GM23338 (cell line): ENCODE data around the gene BSPH1.

ENCODE experiments used
- CREB1 ChIP-seq: fragments of 250-450 bp; sonication (Bioruptor Pico); IDR thresholded peaks from 2 replicates; pipeline ENCODE4 v1.5.0; 2020; ENCODE audit warnings: low read depth, mild to moderate bottlenecking, moderate library complexity
- CTCF ChIP-seq, 2 experiments: fragments of 200-600 bp in 1 of 2; sonication (generic) in 1 of 2; conservative IDR thresholded peaks; 2 replicates each; pipeline versions ENCODE4 v1.5.1 to v1.6.1; 2016 to 2017; ENCODE audit warnings: antibody characterized with exemption in 2 of 2, low read depth in 2 of 2, mild to moderate bottlenecking in 2 of 2, moderate library complexity in 1 of 2
- ETS1 ChIP-seq: IDR thresholded peaks from 2 replicates; pipeline ENCODE4 v1.6.1; 2016; ENCODE audit warnings: antibody characterized with exemption
- EZH2 ChIP-seq: fragments of 200-600 bp; sonication (generic); IDR thresholded peaks from one replicate; pipeline ENCODE4 v1.8.0; 2017; ENCODE audit warnings: antibody characterized with exemption, mild to moderate bottlenecking, low read depth; ENCODE audit not compliant: unreplicated experiment
- EZH2phosphoT487 ChIP-seq: fragments of 200-600 bp; sonication (generic); IDR thresholded peaks from one replicate; pipeline ENCODE4 v1.8.1; 2018; ENCODE audit warnings: antibody characterized with exemption; ENCODE audit not compliant: unreplicated experiment
- JUNB ChIP-seq: IDR thresholded peaks from one replicate; pipeline ENCODE4 v1.6.1; 2016; ENCODE audit warnings: antibody characterized with exemption; ENCODE audit not compliant: unreplicated experiment
- NANOG ChIP-seq: IDR thresholded peaks from 2 replicates; pipeline ENCODE4 v1.6.1; 2016; ENCODE audit warnings: antibody characterized with exemption, borderline replicate concordance
- POLR2AphosphoS5 ChIP-seq: IDR thresholded peaks from 2 replicates; pipeline ENCODE4 v1.6.1; 2016; ENCODE audit warnings: antibody characterized with exemption, low read depth
- REST ChIP-seq: IDR thresholded peaks from one replicate; pipeline ENCODE4 v1.6.1; 2018; ENCODE audit warnings: antibody characterized with exemption; ENCODE audit not compliant: unreplicated experiment
- STAT1 ChIP-seq: IDR thresholded peaks from one replicate; pipeline ENCODE4 v1.6.1; 2016; ENCODE audit warnings: antibody characterized with exemption; ENCODE audit not compliant: unreplicated experiment
- ZNF114 ChIP-seq: fragments of 250-450 bp; sonication (Bioruptor Pico); IDR thresholded peaks from 2 replicates; pipeline ENCODE4 v1.5.0; 2020; ENCODE audit warnings: mild to moderate bottlenecking, moderate library complexity
- ZNF331 ChIP-seq: fragments of 250-450 bp; sonication (Bioruptor Pico); IDR thresholded peaks from 2 replicates; pipeline ENCODE4 v1.5.0; 2020; ENCODE audit warnings: low read depth, mild to moderate bottlenecking, moderate library complexity
- ZNF462 ChIP-seq: fragments of 250-450 bp; sonication (Bioruptor Pico); IDR thresholded peaks from 2 replicates; pipeline ENCODE4 v1.5.0; 2020; ENCODE audit warnings: mild to moderate bottlenecking, moderate library complexity

- TF ChIP-seq CTCF (conservative IDR thresholded peaks at IDR 0.05; ENCODE audit: low read depth in 2 of 2) (no peak), ZNF331 (CRISPR knock-in tag) (no peak), REST (no peak), POLR2AphosphoS5 (no peak), EZH2 (no peak), EZH2phosphoT487 (no peak), STAT1 (no peak), JUNB (no peak), ETS1 (no peak), CREB1 (CRISPR knock-in tag) (no peak), ZNF114 (CRISPR knock-in tag) (no peak), ZNF462 (no peak), NANOG (no peak)
Measured at GRCh38 chr19:48004236-48004635, 12.3 kb upstream of the BSPH1 start.
